HL-60 (cell line): ENCODE measurements around the gene TRIM40.

ENCODE experiments used
- REST ChIP-seq: IDR thresholded peaks from 2 replicates; pipeline ENCODE4 v1.6.1; 2012; ENCODE audit warnings: low read depth; ENCODE audit not compliant: insufficient replicate concordance
- TF ChIP-seq, protein P1 (sequence below): IDR thresholded peaks from one replicate; pipeline ENCODE4 v1.5.1; 2011; ENCODE audit warnings: low read length, control low read depth, inconsistent platforms; ENCODE audit not compliant: insufficient read depth

- TF ChIP-seq, protein P1, sequence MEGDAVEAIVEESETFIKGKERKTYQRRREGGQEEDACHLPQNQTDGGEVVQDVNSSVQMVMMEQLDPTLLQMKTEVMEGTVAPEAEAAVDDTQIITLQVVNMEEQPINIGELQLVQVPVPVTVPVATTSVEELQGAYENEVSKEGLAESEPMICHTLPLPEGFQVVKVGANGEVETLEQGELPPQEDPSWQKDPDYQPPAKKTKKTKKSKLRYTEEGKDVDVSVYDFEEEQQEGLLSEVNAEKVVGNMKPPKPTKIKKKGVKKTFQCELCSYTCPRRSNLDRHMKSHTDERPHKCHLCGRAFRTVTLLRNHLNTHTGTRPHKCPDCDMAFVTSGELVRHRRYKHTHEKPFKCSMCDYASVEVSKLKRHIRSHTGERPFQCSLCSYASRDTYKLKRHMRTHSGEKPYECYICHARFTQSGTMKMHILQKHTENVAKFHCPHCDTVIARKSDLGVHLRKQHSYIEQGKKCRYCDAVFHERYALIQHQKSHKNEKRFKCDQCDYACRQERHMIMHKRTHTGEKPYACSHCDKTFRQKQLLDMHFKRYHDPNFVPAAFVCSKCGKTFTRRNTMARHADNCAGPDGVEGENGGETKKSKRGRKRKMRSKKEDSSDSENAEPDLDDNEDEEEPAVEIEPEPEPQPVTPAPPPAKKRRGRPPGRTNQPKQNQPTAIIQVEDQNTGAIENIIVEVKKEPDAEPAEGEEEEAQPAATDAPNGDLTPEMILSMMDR, result no peak
- TF ChIP-seq REST, result no peak
Measured at GRCh38 chr6:30195951-30196350, 60.0 kb downstream of the TRIM40 start.
